Glomerular visceral epithelial cell (primary cell): Measurements from ENCODE around the gene NSUN7.
A peak's percentile ranks its signal among the peaks of the same experiment; 100 is the strongest.
"Not testable (repeated sequence)": the region's sequence is repeated elsewhere in the genome, so short reads cannot be mapped to it uniquely, and the experiment has no call there.

Experiments used
- DNase-seq: peaks from one replicate; pipeline ENCODE4 v3.0.0-alpha.2; 2016; ENCODE audit errors: extremely low spot score

The NSUN7 gene

DNA sequence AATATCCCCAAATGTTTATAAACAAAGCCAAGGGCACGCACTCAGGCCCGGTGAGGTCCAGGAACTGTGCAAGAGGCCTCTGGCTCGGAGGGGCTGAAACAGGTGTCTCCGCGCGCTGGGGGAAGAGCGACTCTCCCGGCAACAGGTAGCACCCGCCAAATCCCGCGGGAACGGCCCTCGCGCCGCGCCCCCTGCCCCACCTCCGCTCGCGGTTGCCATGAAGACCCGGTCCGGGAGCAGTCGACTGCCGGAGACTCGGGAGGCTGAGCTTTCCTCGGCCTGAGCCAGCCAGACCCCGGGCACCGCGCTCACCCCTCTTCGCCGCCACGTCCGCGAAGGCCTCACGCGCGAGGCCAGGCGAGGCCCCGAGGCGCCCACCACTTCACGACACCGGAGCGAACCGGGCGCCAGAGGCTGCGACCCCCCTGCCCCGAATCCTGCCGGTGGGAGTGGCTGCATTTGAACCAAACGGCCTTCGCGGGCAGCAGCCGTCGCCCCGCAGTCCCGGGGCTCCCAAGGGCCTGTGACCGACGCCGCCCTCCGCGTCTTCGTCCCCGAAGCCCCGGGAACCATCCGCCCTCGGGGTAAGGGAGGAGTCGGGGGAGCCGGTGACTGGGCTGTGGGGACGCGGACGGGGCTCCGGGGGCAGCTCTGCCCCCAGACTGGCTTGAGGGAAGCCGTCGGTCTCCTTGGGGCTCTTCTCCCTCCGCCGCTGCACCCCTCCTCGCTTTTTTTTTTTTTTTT, at the start of gene NSUN7:
Gene NSUN7 (plus strand): TSS at position 239 of the 744 bp plus-strand sequence. CDS start 739 bp downstream, outside the sequence.
- DNase-seq: peak; percentile 34

DNA sequence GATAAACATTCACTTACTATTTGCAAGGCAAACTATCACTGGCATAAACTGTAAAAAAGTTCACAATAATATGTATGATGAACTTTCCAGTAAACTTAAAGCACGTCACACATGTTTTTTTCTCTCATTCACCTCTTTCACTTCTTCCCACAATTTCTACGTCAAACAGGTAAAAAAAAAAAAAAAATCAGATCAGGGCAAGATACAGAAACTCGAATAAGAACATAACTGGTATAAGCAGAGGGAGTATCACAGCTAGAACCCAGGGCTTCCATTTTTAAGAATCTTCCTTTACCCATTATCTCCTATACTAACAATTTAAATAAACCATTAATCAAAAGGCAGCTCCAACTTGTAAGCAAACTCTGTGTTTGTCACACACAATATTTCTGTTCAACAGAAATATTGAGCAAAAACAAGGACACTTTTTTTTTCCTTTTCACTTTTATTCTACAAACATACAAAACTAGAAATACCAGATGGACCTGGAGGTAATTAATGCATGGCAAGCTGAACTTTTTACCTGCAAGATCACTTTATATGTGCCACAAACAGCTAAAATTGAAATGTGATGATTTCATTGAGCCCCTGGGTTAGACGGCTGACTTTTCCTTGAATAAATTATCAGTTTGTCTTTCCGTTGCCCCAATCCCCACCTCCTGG, 47.5 kb upstream of the NSUN7 start:
- DNase-seq: no peak

DNA sequence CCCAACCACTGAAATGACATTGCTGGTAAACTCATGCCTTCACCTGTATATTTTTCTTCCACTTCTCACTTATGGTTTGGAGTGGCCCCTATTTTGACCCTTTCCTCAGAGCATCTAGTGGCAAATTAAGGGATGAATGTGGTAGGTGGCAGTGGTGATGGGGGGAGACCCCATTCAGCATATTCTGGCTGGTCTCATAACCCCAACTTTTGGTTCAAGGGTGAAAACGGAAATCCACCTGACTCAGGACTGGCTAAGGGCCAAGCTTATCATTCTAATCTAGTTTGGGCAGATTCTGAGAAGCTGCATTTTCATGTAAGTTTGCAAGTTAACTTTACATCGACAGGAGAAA, 47.0 kb upstream of the NSUN7 start:
- DNase-seq: no peak

GRCh38 chr4:40704073-40704472, 45.7 kb upstream of the NSUN7 start:
- no peak for DNase-seq

- no peak for DNase-seq
Measured at GRCh38 chr4:40710484-40711254, 39.1 kb upstream of the NSUN7 start.

- DNase-seq: not testable (repeated sequence)
Measured at GRCh38 chr4:40713001-40713400, 36.8 kb upstream of the NSUN7 start.

DNA sequence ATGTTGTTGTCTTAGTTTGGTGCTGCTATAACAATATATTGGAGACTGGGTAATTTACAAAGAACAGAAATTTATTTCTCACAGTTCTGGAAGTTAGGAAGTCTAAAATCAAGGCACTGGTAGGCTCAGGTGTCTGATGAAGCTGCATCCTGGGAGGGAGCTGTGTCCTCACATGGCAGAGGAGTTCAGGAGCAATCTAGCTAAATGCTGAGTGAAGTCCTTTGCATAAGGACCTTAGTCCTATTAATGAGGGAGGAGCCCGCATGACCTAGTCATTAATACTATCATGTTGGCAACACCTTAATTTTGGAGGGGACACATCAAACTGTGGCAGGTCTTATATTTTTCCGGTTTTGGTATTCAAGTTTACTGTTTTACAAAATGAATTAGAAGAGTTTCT, 36.0 kb upstream of the NSUN7 start:
- no peak for DNase-seq

DNA sequence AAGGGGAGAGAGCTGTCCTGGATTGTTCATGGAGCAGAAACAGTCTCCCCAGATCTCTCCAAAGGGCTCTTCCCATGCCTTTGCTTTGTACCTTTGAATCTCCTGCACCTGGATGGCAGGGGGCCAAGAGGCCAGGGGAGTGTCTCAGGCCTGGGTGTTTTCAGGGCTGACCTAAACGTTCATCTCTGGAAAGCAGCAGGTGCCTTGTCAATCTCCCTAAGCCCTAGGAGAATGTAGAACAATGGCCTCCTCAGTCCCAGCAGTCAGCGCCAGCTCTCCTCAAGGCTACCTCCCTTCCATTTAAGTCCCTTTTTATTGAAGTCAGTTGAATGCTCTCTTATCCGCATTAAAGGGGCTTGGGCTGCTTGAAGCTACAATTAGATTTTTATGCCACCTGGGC, 31.2 kb upstream of the NSUN7 start:
- no peak for DNase-seq

- peak; percentile 53 for DNase-seq
Measured at GRCh38 chr4:40719008-40719623, 30.6 kb upstream of the NSUN7 start.

DNA sequence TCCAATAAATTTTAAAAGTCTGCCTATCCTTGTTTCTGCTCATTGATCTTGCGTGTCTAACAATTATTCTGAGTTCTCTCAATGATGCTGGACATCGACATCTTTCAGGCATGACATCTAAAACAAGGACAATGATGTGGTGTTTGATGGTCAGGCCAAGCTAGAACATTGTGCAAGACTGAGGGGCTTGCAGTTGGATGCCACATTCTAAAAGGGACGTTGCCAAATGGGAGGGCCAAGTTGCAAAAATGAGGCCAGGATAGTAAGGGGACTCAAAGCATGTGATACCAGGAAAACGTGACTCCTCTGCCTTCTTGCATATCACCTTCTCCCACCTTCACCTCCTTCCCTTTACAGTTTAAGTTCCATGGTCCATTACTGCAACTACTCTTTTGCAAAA, 29.4 kb upstream of the NSUN7 start:
- DNase-seq: no peak

DNA sequence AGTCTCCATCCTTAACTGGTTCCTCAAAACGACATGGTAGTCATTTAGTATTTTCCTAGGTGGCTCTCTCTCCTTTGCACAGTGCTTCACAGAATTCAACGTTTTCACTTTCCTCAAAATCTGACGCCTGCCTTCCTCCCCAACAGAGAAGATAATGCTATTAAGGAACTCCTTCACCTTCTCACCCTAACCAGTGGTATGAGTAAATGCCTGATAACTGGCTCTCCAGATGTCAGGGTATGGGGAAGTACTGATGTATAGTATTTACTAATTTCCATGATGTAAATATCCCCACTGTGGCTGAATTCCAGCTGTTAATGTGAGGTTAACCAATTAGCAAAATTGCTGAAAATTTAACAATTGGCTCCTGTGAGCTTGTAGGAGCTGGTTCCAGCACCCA, 28.8 kb upstream of the NSUN7 start:
- DNase-seq: no peak

DNA sequence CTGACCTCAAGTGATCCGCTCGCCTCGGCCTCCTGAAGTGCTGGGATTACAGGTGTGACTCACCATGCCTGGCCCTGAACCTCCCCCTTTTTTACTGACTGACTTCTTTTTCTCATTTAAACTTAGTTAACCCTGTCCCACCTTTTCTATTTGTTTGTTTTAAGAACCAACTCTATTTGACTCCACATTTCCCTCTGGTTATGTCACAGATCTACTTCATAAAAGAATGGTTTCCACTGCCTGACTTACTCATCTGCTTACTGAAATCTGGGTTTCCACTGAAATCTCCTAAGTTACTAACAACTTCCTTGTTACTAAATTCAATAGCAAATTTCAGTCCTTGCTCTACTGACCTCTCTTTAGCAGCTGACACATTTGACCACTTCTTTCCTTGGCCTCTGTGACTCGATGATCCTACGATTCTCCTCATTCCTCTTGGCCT, 28.0 kb upstream of the NSUN7 start:
- peak; percentile 2 for DNase-seq

GRCh38 chr4:40722576-40723161, 27.1 kb upstream of the NSUN7 start:
- no peak for DNase-seq

- no peak for DNase-seq
Measured at GRCh38 chr4:40723728-40724127, 26.0 kb upstream of the NSUN7 start.

DNA sequence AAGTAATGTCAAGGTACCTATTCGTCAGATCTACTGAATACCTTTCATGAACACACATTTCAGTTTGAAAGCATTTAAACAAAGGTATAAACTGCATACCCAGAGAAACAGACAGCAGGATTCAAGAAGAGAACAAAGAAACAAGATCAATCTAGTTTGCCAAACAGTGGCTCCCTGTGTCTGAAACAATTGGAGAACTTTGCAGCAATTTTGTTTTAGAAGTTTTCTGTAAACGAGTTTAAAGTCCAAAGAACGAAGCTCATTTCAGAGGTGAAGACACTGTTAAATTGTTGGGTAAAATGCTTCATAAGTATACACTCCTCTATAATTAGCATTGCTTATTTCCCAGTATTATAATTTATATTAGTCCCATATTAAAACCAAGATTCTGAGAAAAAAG, 21.4 kb upstream of the NSUN7 start:
- DNase-seq: no peak

DNA sequence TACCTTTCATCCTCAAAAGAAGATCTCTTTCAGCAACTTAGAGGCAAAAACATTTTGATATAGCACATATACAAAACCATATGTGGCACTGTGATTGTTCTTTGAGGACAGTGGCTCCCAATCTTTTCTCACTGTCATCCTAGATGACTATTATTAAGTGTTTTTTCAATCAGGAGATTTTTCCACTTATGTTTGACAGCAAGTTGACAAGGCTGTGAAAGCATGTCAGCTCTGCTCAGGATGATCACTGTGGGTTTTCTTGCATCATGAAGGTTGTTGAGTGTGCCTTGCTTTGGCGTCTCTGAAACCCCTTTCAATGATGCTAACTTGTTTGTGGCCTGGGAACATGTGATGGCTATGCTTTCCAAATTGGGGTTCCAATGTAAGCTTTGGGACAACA, 20.2 kb upstream of the NSUN7 start:
- no peak for DNase-seq

- no peak for DNase-seq
Measured at GRCh38 chr4:40730091-40730679, 19.6 kb upstream of the NSUN7 start.

GRCh38 chr4:40731361-40731760, 18.4 kb upstream of the NSUN7 start:
- DNase-seq: no peak

DNA sequence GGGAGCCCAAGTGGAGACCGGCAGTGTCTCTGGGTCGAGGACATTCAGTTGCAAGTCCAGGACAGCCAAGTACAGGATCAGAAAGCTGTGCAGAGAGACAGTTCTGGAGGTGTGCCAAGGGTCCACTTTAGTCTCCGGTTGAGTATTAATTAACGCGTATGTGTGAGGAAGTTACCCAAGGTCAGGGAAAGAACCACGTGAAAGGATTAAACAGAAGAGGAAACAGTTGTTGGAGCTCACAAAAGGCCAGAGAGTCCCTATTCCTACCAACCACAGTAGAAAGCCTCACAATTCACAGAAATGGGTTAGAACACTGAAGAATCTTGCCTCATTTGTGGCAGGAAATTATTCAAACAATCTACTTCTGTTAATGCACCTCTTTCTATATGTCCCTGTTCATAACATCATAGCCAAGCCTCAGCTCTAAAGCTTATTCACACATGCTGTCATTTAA, 17.9 kb upstream of the NSUN7 start:
- peak; percentile 21 for DNase-seq

DNA sequence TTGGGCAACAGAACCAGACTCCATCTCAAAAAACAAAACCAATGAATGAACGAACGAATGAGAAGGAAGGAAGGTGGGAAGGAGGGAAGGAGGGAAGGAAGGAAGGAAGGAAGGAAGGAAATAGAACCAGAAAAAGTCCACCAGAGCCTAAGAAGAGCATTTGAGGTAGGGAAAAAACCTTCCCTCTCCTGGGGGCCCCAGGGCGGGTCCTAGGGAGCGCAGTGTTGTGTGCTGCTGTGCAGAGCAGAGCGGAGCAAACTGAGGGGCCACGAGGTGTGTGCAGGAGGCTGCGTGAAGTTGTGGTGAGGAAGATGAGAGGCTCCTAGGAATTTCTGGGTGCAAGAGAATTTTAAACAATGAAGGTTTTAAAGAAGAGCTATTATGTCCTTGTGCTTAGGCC, 16.0 kb upstream of the NSUN7 start:
- no peak for DNase-seq

- no peak for DNase-seq
Measured at GRCh38 chr4:40734497-40734896, 15.3 kb upstream of the NSUN7 start.
